T-helper 17 cell (primary cell): Measurements from ENCODE around the gene INPP5A. TPM values are rescaled to one million over a fixed set of nuclear protein-coding genes. Genes with fewer than 3 reads are reported as not detected.
"Not testable (repeated sequence)": the region's sequence is repeated elsewhere in the genome, so short reads cannot be mapped to it uniquely, and the experiment has no call there.

ENCODE experiments used
- ATAC-seq: fragments of 150-1000 bp; cut with Tn5 transposase; 2 replicates; pipeline ENCODE4 v1.10.0; 2021; ENCODE audit warnings: mild to moderate bottlenecking, moderate library complexity
- DNase-seq, 3 donors: peaks; one replicate each; pipeline versions ENCODE4 v3.0.0 to v3.0.0-alpha.2; 2020 to 2021
- H3K9me3 ChIP-seq: one replicate; pipeline ENCODE4 v1.7.0; 2013; ENCODE audit warnings: low read length, mild to moderate bottlenecking; ENCODE audit not compliant: control insufficient read depth, poor library complexity, severe bottlenecking
- H3K27ac Mint-ChIP-seq: one replicate; pipeline ENCODE4 v1.8.0; 2022; ENCODE audit warnings: mild to moderate bottlenecking, moderate library complexity, mixed read lengths
- H3K27me3 Mint-ChIP-seq: one replicate; pipeline ENCODE4 v1.8.0; 2022; ENCODE audit warnings: mixed read lengths
- H3K36me3 Mint-ChIP-seq: one replicate; pipeline ENCODE4 v1.8.0; 2022; ENCODE audit warnings: low read depth, mixed read lengths
- H3K4me1 Mint-ChIP-seq: one replicate; pipeline ENCODE4 v1.8.0; 2022; ENCODE audit warnings: mild to moderate bottlenecking, mixed read lengths
- H3K4me3 Mint-ChIP-seq: one replicate; pipeline ENCODE4 v1.8.0; 2022; ENCODE audit warnings: mild to moderate bottlenecking, moderate library complexity, mixed read lengths
- total RNA-seq, 4 donors: library from RNA in 2 of 4; stranded (reverse) in 2 of 4; gene quantifications; one replicate each; pipeline ENCODE4 v1.2.3 and lab custom pipeline; 2022 to 2026

The INPP5A gene
- total RNA-seq, 2 donors from 2014 or later: 17.6 to 24.7 TPM

GRCh38 chr10:132796846-132797245, 259.3 kb downstream of the INPP5A start:
- no peaks in the 10 kb centered on the region for H3K9me3 ChIP-seq
- ATAC-seq (no peak), DNase-seq (peak in 1 of 3 donors; percentile 2)
- Mint-ChIP-seq H3K36me3 (no peaks in the 10 kb centered on the region), H3K27ac (no peak overlapping the region), H3K4me1 (no peaks in the 10 kb centered on the region), H3K27me3 (no peaks in the 10 kb centered on the region), H3K4me3 (no peak overlapping the region)

GRCh38 chr10:132797986-132798385, 260.4 kb downstream of the INPP5A start:
- H3K27me3 Mint-ChIP-seq, H3K36me3 Mint-ChIP-seq, ATAC-seq, H3K4me1 Mint-ChIP-seq, DNase-seq, H3K9me3 ChIP-seq, H3K4me3 Mint-ChIP-seq, H3K27ac Mint-ChIP-seq: not testable (repeated sequence)

GRCh38 chr10:132798403-132798802, 260.8 kb downstream of the INPP5A start:
- Mint-ChIP-seq H3K4me3 (no peak overlapping the region), H3K27me3 (peaks cover 2% of the 10 kb centered on the region), H3K4me1 (no peaks in the 10 kb centered on the region)

DNA sequence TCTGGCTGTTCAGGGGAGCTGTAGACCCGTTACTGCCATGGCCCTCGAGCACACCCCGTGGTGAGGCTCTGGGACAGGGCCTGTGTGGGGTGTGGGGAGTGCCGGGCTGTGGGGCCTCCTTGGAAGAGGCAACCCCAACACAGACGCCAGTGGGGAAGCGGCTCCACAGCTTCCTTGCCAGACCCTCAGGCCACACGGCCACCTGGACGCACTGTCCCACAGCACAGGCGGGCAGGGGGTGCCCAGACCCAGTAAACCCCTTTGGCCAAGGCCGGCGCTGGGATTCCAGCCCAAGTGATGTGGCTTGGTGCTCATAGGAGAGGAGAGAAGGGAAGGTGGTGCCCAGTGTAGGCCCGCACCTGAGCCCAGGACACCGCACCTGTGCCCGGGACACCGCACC, 261.3 kb downstream of the INPP5A start:
- Mint-ChIP-seq H3K27me3 (peaks cover 5% of the 10 kb centered on the region), H3K27ac (no peak overlapping the region), H3K36me3 (no peaks in the 10 kb centered on the region), H3K4me1 (no peaks in the 10 kb centered on the region), H3K4me3 (no peak overlapping the region)
- H3K9me3 ChIP-seq: no peaks in the 10 kb centered on the region
- DNase-seq (no peak), ATAC-seq (no peak)

More at GRCh38 chr10:132798403-132798802, 260.8 kb downstream of the INPP5A start:
- no peak for ATAC-seq
- no peaks in the 10 kb centered on the region for H3K36me3 Mint-ChIP-seq
- no peak for DNase-seq
- no peak overlapping the region for H3K27ac Mint-ChIP-seq
- H3K9me3 ChIP-seq: no peaks in the 10 kb centered on the region

- Mint-ChIP-seq H3K27ac (no peak overlapping the region), H3K27me3 (peaks cover 5% of the 10 kb centered on the region), H3K4me1 (no peaks in the 10 kb centered on the region), H3K36me3 (no peaks in the 10 kb centered on the region), H3K4me3 (no peak overlapping the region)
- ATAC-seq (no peak), DNase-seq (no peak)
- no peaks in the 10 kb centered on the region for H3K9me3 ChIP-seq
These were observed 262.3 kb downstream of the INPP5A start for GRCh38 chr10:132799865-132800264.

GRCh38 chr10:132802048-132802447, 264.5 kb downstream of the INPP5A start:
- H3K4me1 Mint-ChIP-seq: no peaks in the 10 kb centered on the region
- no peak overlapping the region for H3K4me3 Mint-ChIP-seq
- H3K36me3 Mint-ChIP-seq: no peaks in the 10 kb centered on the region
- DNase-seq: no peak
- H3K27me3 Mint-ChIP-seq: peaks cover 5% of the 10 kb centered on the region
- no peaks in the 10 kb centered on the region for H3K9me3 ChIP-seq
- no peak for ATAC-seq
- no peak overlapping the region for H3K27ac Mint-ChIP-seq

GRCh38 chr10:132802694-132803320, 265.2 kb downstream of the INPP5A start:
- H3K9me3 ChIP-seq: no peaks in the 10 kb centered on the region
- H3K36me3 Mint-ChIP-seq: no peaks in the 10 kb centered on the region
- peaks cover 5% of the 10 kb centered on the region for H3K27me3 Mint-ChIP-seq
- H3K27ac Mint-ChIP-seq: no peak overlapping the region
- ATAC-seq: no peak
- H3K4me1 Mint-ChIP-seq: no peaks in the 10 kb centered on the region
- H3K4me3 Mint-ChIP-seq: no peak overlapping the region
- no peak for DNase-seq

- no peaks in the 10 kb centered on the region for H3K9me3 ChIP-seq
- H3K36me3 Mint-ChIP-seq: no peaks in the 10 kb centered on the region
- no peak for DNase-seq
- H3K4me3 Mint-ChIP-seq: no peak overlapping the region
- no peak overlapping the region for H3K27ac Mint-ChIP-seq
- H3K27me3 Mint-ChIP-seq: peaks cover 5% of the 10 kb centered on the region
- no peaks in the 10 kb centered on the region for H3K4me1 Mint-ChIP-seq
- ATAC-seq: no peak
These were observed 266.0 kb downstream of the INPP5A start for GRCh38 chr10:132803416-132804210.

GRCh38 chr10:132804287-132804686, 266.7 kb downstream of the INPP5A start:
- H3K36me3 Mint-ChIP-seq: no peaks in the 10 kb centered on the region
- no peaks in the 10 kb centered on the region for H3K4me1 Mint-ChIP-seq
- no peak overlapping the region for H3K4me3 Mint-ChIP-seq
- H3K9me3 ChIP-seq: no peaks in the 10 kb centered on the region
- no peak for DNase-seq
- H3K27ac Mint-ChIP-seq: no peak overlapping the region
- ATAC-seq: no peak
- H3K27me3 Mint-ChIP-seq: peaks cover 5% of the 10 kb centered on the region

DNA sequence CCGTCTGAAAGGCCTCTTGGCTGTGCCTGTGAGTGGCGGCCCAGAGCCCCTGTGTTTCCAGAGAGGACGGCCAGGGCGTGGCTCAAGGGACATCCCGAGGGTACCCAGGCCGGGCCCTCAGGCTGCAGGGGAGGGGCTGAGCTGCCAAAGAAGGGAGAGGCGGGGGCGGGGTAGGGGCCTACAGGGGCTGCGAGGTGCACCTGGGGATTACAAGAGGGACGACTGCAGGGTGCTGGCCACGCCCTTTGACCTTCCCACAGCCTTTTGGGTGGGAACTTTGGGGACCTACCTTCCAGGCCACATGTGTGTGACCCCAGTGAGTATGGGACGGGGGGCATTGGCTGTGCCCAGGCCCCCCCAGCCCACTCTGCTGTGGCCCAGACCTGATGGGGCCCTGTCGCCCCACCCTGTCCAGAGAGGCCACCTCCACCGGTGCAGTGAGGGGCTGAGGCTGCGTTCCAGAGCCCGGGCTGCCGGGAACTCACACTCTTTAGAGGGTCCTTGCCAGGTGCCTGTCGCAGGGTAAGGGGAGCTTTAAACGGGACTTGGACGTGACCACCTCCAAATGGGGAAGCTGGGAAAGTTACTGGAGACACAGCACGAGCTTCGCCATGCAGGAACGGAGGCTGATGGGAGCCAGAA, 267.3 kb downstream of the INPP5A start:
- no peaks in the 10 kb centered on the region for H3K9me3 ChIP-seq
- peaks cover 12% of the 10 kb centered on the region for H3K27me3 Mint-ChIP-seq
- H3K27ac Mint-ChIP-seq: no peak overlapping the region
- DNase-seq: no peak
- H3K4me3 Mint-ChIP-seq: no peak overlapping the region
- no peaks in the 10 kb centered on the region for H3K36me3 Mint-ChIP-seq
- ATAC-seq: no peak
- H3K4me1 Mint-ChIP-seq: no peaks in the 10 kb centered on the region

DNA sequence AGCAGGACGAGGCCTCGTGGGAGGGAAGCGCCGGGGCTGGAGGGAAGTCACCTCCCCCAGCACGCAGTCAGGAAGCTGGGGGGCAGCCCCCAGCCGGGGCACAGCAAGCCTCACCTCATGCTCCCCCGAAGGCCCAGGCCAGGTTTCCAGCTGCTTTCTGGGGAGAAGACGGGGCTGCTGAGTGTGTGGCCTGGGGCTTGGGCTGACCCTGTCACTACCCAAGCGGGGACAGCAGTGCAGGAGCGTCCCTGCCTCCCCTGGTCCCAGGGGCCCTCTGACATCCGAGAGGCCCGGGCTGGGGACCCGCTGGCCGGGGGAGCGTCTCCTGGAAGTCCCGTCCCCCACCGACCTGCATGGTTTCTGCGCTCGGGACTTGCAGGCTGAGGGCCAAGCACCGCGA, 268.0 kb downstream of the INPP5A start:
- no peak overlapping the region for H3K4me3 Mint-ChIP-seq
- peaks cover 12% of the 10 kb centered on the region for H3K27me3 Mint-ChIP-seq
- no peak overlapping the region for H3K27ac Mint-ChIP-seq
- no peaks in the 10 kb centered on the region for H3K9me3 ChIP-seq
- H3K36me3 Mint-ChIP-seq: no peaks in the 10 kb centered on the region
- DNase-seq (no peak), ATAC-seq (no peak)
- H3K4me1 Mint-ChIP-seq: no peaks in the 10 kb centered on the region

DNA sequence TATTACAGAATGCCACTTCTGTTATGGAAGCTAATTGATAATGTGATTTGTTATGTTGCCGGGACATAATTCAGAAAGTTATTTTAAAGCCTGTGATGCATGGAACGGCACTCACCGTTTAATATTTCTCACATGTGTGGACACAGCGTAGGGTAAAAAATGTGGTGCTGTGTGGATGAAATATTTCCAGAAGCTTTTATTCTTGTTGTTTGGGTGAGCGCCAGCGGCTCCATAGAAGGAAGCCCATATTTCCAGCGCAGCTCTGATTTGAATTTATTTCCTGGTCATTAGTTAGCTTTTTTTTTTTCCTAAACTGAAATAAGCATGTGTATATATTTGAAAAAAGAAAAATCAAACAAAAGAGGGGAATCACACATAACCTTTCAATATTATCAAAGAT, 268.5 kb downstream of the INPP5A start:
- Mint-ChIP-seq H3K27ac (no peak overlapping the region), H3K4me3 (no peak overlapping the region), H3K4me1 (no peaks in the 10 kb centered on the region), H3K27me3 (peaks cover 12% of the 10 kb centered on the region), H3K36me3 (no peaks in the 10 kb centered on the region)
- H3K9me3 ChIP-seq: no peaks in the 10 kb centered on the region
- no peak for ATAC-seq
- DNase-seq: no peak

- H3K27me3 Mint-ChIP-seq: peaks cover 12% of the 10 kb centered on the region
- ATAC-seq (no peak), DNase-seq (no peak)
- no peaks in the 10 kb centered on the region for H3K9me3 ChIP-seq
- no peak overlapping the region for H3K4me3 Mint-ChIP-seq
- H3K4me1 Mint-ChIP-seq: no peaks in the 10 kb centered on the region
- no peaks in the 10 kb centered on the region for H3K36me3 Mint-ChIP-seq
- no peak overlapping the region for H3K27ac Mint-ChIP-seq
These were observed 269.0 kb downstream of the INPP5A start for GRCh38 chr10:132806561-132807003.
